ENCODE measurements around the gene SMIM11.

The SMIM11 gene

DNA sequence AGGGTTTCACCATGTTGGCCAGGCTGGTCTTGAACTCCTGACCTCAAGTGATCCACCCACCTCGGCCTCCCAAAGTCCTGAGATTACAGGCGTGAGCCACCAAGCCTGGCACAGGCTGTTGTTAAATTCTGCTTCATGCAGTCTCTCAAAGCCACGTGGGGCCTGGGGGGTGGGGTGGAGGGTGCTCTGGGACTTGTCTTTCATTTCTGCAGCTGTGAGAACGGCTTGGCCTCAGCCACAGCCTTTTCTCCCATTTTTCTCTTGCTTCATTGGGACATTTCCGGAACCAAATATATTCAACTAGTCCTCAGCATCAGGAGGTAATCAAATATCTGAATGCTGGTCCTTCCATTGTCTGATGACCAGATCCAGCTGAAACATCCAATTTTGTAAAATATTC, 39.1 kb upstream of the SMIM11 start:
- no peak for TF ChIP-seq CTCF (IDR thresholded peaks at IDR 0.05; ENCODE audit: insufficient read depth, low read length, poor library complexity, severe bottlenecking)
- H3K27me3 ChIP-seq (replicated peaks; ENCODE audit: control insufficient read depth, insufficient read depth, low read length), result no peaks in the 10 kb centered on the region

GRCh38 chr21:34336756-34337391, 38.4 kb upstream of the SMIM11 start:
- TF ChIP-seq CTCF (IDR thresholded peaks at IDR 0.05; ENCODE audit: insufficient read depth, low read length, poor library complexity, severe bottlenecking), result no peak
- Histone ChIP-seq H3K36me3 (ENCODE audit: control insufficient read depth, insufficient read depth, low read length) (no peaks in the 10 kb centered on the region), H3K4me3 (replicated peaks; ENCODE audit: low read depth, low read length) (no peak overlapping the region), H3K27me3 (replicated peaks; ENCODE audit: control insufficient read depth, insufficient read depth, low read length) (no peaks in the 10 kb centered on the region)
- no peak for DNase-seq (ENCODE audit: extremely low read depth, insufficient read length)

More for the DNA sequence above, 39.1 kb upstream of the SMIM11 start:
- H3K36me3 ChIP-seq (ENCODE audit: control insufficient read depth, insufficient read depth, low read length), result no peaks in the 10 kb centered on the region
- no peak for DNase-seq (ENCODE audit: extremely low read depth, insufficient read length)
- H3K4me3 ChIP-seq (replicated peaks; ENCODE audit: low read depth, low read length), result no peak overlapping the region

DNA sequence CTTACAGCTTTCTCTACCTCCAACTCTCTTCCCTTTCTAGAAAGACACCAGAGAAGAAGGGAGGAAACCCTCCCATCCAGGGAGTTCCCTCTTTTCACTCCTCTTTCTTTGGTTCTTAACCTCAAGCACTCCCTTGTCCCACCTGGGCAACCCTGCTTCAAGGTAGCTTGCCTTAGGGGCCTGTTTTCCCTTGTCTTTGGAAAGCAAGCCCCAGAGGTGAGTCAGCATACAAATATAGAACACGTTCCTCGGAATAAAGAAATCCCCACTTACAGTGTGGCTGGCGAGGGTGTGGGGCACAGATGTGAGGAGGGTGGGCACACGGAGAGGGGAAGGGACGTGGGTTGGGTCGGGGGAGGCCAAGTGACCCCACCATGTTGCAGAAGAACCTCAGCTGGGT, 37.6 kb upstream of the SMIM11 start:
- DNase-seq (ENCODE audit: extremely low read depth, insufficient read length), result no peak
- H3K27me3 ChIP-seq (replicated peaks; ENCODE audit: control insufficient read depth, insufficient read depth, low read length), result no peaks in the 10 kb centered on the region; the same call in 1 of the 2 replicates
- no peak overlapping the region for H3K4me3 ChIP-seq (replicated peaks; ENCODE audit: low read depth, low read length)
- no peak for TF ChIP-seq CTCF (IDR thresholded peaks at IDR 0.05; ENCODE audit: insufficient read depth, low read length, poor library complexity, severe bottlenecking)
- H3K36me3 ChIP-seq (ENCODE audit: control insufficient read depth, insufficient read depth, low read length), result no peaks in the 10 kb centered on the region

GRCh38 chr21:34338226-34338625, 37.1 kb upstream of the SMIM11 start:
- Histone ChIP-seq H3K4me3 (replicated peaks; ENCODE audit: low read depth, low read length) (no peak overlapping the region), H3K27me3 (replicated peaks; ENCODE audit: control insufficient read depth, insufficient read depth, low read length) (no peaks in the 10 kb centered on the region; the same call in 1 of the 2 replicates), H3K36me3 (ENCODE audit: control insufficient read depth, insufficient read depth, low read length) (no peaks in the 10 kb centered on the region)
- TF ChIP-seq CTCF (IDR thresholded peaks at IDR 0.05; ENCODE audit: insufficient read depth, low read length, poor library complexity, severe bottlenecking), result no peak
- DNase-seq (ENCODE audit: extremely low read depth, insufficient read length), result no peak

- Histone ChIP-seq H3K36me3 (ENCODE audit: control insufficient read depth, insufficient read depth, low read length) (no peaks in the 10 kb centered on the region), H3K4me3 (replicated peaks; ENCODE audit: low read depth, low read length) (no peak overlapping the region), H3K27me3 (replicated peaks; ENCODE audit: control insufficient read depth, insufficient read depth, low read length) (no peaks in the 10 kb centered on the region; the same call in 1 of the 2 replicates)
- TF ChIP-seq CTCF (IDR thresholded peaks at IDR 0.05; ENCODE audit: insufficient read depth, low read length, poor library complexity, severe bottlenecking), result no peak
- DNase-seq (ENCODE audit: extremely low read depth, insufficient read length), result no peak
Measured at GRCh38 chr21:34340061-34340460, 35.2 kb upstream of the SMIM11 start.

DNA sequence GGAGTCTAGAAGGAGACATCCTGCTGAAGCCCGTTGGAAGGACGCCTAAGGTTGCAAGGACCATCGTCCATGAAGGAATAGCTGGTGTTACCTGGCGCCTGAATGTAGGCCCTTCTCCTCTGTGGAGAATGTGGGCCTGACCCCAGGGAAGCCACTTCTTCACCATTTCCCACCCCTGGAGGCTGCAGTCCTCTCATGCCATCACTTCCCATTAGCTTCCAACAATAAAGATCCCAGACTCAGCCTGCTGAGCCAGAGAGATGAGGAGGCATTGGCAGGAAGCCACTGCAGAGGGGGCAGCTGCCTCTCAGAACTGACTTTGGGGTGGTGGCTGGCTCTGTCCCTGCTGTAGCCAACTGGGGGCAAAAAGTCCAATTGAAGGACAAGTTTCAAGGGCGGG, 32.8 kb upstream of the SMIM11 start:
- Histone ChIP-seq H3K36me3 (ENCODE audit: control insufficient read depth, insufficient read depth, low read length) (no peaks in the 10 kb centered on the region), H3K27me3 (replicated peaks; ENCODE audit: control insufficient read depth, insufficient read depth, low read length) (no peaks in the 10 kb centered on the region; the same call in 1 of the 2 replicates), H3K4me3 (replicated peaks; ENCODE audit: low read depth, low read length) (no peak overlapping the region)
- TF ChIP-seq CTCF (IDR thresholded peaks at IDR 0.05; ENCODE audit: insufficient read depth, low read length, poor library complexity, severe bottlenecking), result no peak
- no peak for DNase-seq (ENCODE audit: extremely low read depth, insufficient read length)

All from GM06990 (cell line).